ELR (cell line): ENCODE measurements around the gene TTC1.
"Not testable (repeated sequence)": the region's sequence is repeated elsewhere in the genome, so short reads cannot be mapped to it uniquely, and the experiment has no call there.

Experiments
- DNase-seq: peaks from one replicate; pipeline ENCODE4 v3.0.0-alpha.2; 2015; ENCODE audit warnings: low read depth

Gene TTC1

GRCh38 chr5:160042671-160043070 is 33.7 kb downstream of the TTC1 start:
- DNase-seq: no peak

- DNase-seq: no peak
Observed at GRCh38 chr5:160044391-160044804, 35.5 kb downstream of the TTC1 start.

GRCh38 chr5:160044967-160045366 is 36.0 kb downstream of the TTC1 start:
- DNase-seq: no peak

- DNase-seq: no peak
Observed at GRCh38 chr5:160047423-160047822, 38.5 kb downstream of the TTC1 start.

GRCh38 chr5:160048131-160048530 is 39.2 kb downstream of the TTC1 start:
- no peak for DNase-seq

GRCh38 chr5:160049099-160049498 is 40.2 kb downstream of the TTC1 start:
- DNase-seq: no peak

GRCh38 chr5:160054047-160054446 is 45.1 kb downstream of the TTC1 start:
- peak; percentile 26 for DNase-seq

GRCh38 chr5:160054831-160055230 is 45.9 kb downstream of the TTC1 start:
- peak; percentile 69 for DNase-seq

- DNase-seq: no peak
Observed at GRCh38 chr5:160057256-160057655, 48.3 kb downstream of the TTC1 start.

GRCh38 chr5:160060001-160060400 is 51.1 kb downstream of the TTC1 start:
- no peak for DNase-seq

- DNase-seq: no peak
Observed at GRCh38 chr5:160061770-160062169, 52.8 kb downstream of the TTC1 start.

GRCh38 chr5:160064417-160064810 is 55.5 kb downstream of the TTC1 start:
- DNase-seq: no peak

GRCh38 chr5:160064995-160065614 is 56.2 kb downstream of the TTC1 start:
- no peak for DNase-seq

GRCh38 chr5:160069120-160069519 is 60.2 kb downstream of the TTC1 start:
- not testable (repeated sequence) for DNase-seq

- DNase-seq: peak; percentile 7
Observed at GRCh38 chr5:160071516-160071915, 62.6 kb downstream of the TTC1 start.

GRCh38 chr5:160071916-160072315 is 63.0 kb downstream of the TTC1 start:
- DNase-seq: no peak

GRCh38 chr5:160075073-160075472 is 66.1 kb downstream of the TTC1 start:
- no peak for DNase-seq

GRCh38 chr5:160076997-160077396 is 68.1 kb downstream of the TTC1 start:
- no peak for DNase-seq

- DNase-seq: no peak
Observed at GRCh38 chr5:160079753-160080152, 70.8 kb downstream of the TTC1 start.

GRCh38 chr5:160081495-160081894 is 72.6 kb downstream of the TTC1 start:
- no peak for DNase-seq

- DNase-seq: peak; percentile 90
Observed at GRCh38 chr5:160082614-160083500, 73.9 kb downstream of the TTC1 start.

- DNase-seq: peak; percentile 85
Observed at GRCh38 chr5:160083501-160083900, 74.6 kb downstream of the TTC1 start.

- no peak for DNase-seq
Observed at GRCh38 chr5:160084144-160084543, 75.2 kb downstream of the TTC1 start.
